Thoracic aorta (tissue), 2 donors: ENCODE results near the gene SDS. TPM values are rescaled to one million over a fixed set of nuclear protein-coding genes. Genes with fewer than 3 reads are reported as not detected.

Experiments
- ATAC-seq: fragments of 150-250 bp; one replicate; pipeline ENCODE4 v1.8.0; 2017; ENCODE audit warnings: low read depth; ENCODE audit not compliant: insufficient number of reproducible peaks, low FRiP score
- DNase-seq: peaks from one replicate; pipeline ENCODE4 v3.0.0-alpha.2; 2020; ENCODE audit warnings: low spot score
- H3K27ac ChIP-seq, 2 donors: fragments of 200-600 bp; sonication (generic); 1 replicate in 1 of 2; 2 replicates in 1 of 2; pipeline ENCODE4 v1.5.1; 2016; ENCODE audit warnings: mild to moderate bottlenecking in 2 of 2, moderate library complexity in 2 of 2
- H3K27me3 ChIP-seq: fragments of 200-600 bp; sonication (generic); replicated peaks from 2 replicates; pipeline ENCODE4 v1.6.0; 2016; ENCODE audit warnings: mild to moderate bottlenecking; ENCODE audit not compliant: insufficient read depth
- H3K36me3 ChIP-seq: fragments of 200-600 bp; sonication (generic); one replicate; pipeline ENCODE4 v1.5.1; 2016
- H3K4me1 ChIP-seq, 2 donors: fragments of 200-600 bp; sonication (generic); 1 replicate in 1 of 2; 2 replicates in 1 of 2; pipeline versions ENCODE4 v1.5.1 to v1.6.0; 2016; ENCODE audit warnings: low read depth in 2 of 2, mild to moderate bottlenecking in 1 of 2; ENCODE audit not compliant: control insufficient read depth in 1 of 2
- H3K4me3 ChIP-seq: fragments of 200-600 bp; sonication (generic); 2 replicates; pipeline ENCODE4 v1.5.1; 2016; ENCODE audit warnings: mild to moderate bottlenecking
- H3K9me3 ChIP-seq: fragments of 200-600 bp; sonication (generic); 2 replicates; pipeline ENCODE4 v1.5.1; 2016
- total RNA-seq, 2 donors: library from RNA; depleted of rRNA; stranded (reverse); fragments of >200 nt; gene quantifications; one replicate each; pipeline versions ENCODE4 v1.1.0 to v1.2.3, GENCODE V29; 2016
- TF ChIP-seq, protein P1 (sequence below): fragments of 200-600 bp; sonication (generic); IDR thresholded peaks from one replicate; pipeline ENCODE4 v1.5.1; 2019; ENCODE audit warnings: antibody characterized with exemption

The SDS gene
- total RNA-seq, 2 donors from 2014 or later: 5.9 TPM; not detected in 1

DNA sequence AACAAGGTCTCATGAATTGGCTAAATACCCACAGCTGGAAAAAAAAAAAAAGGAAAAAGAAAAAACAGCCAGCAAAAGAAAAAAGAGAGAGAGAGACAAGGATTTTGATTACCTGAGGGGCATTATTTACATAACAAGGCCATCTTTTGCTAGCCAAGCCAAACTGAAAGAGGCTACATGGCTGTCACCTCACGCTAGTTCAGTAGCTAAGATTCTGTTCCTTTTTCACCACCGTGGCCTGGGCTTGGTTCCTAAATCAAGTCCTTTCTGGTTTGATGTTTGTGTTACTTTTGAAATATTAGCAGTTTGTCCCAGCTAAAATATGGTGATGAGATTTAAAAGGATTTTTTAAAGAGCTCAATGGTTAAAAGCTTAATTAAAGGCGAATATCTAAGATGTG, 2.0 kb upstream of the SDS start:
- no peaks in the 10 kb centered on the region for H3K27me3 ChIP-seq
- ATAC-seq (no peak), DNase-seq (no peak)
- no peak overlapping the region for H3K27ac ChIP-seq
- H3K4me3 ChIP-seq: no peak overlapping the region
- peaks cover 0 to 12% of the 10 kb centered on the region in 2 donors for H3K4me1 ChIP-seq
- no peaks in the 10 kb centered on the region for H3K9me3 ChIP-seq
- H3K36me3 ChIP-seq: no peaks in the 10 kb centered on the region
- TF ChIP-seq, protein P1, sequence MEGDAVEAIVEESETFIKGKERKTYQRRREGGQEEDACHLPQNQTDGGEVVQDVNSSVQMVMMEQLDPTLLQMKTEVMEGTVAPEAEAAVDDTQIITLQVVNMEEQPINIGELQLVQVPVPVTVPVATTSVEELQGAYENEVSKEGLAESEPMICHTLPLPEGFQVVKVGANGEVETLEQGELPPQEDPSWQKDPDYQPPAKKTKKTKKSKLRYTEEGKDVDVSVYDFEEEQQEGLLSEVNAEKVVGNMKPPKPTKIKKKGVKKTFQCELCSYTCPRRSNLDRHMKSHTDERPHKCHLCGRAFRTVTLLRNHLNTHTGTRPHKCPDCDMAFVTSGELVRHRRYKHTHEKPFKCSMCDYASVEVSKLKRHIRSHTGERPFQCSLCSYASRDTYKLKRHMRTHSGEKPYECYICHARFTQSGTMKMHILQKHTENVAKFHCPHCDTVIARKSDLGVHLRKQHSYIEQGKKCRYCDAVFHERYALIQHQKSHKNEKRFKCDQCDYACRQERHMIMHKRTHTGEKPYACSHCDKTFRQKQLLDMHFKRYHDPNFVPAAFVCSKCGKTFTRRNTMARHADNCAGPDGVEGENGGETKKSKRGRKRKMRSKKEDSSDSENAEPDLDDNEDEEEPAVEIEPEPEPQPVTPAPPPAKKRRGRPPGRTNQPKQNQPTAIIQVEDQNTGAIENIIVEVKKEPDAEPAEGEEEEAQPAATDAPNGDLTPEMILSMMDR: no peak

DNA sequence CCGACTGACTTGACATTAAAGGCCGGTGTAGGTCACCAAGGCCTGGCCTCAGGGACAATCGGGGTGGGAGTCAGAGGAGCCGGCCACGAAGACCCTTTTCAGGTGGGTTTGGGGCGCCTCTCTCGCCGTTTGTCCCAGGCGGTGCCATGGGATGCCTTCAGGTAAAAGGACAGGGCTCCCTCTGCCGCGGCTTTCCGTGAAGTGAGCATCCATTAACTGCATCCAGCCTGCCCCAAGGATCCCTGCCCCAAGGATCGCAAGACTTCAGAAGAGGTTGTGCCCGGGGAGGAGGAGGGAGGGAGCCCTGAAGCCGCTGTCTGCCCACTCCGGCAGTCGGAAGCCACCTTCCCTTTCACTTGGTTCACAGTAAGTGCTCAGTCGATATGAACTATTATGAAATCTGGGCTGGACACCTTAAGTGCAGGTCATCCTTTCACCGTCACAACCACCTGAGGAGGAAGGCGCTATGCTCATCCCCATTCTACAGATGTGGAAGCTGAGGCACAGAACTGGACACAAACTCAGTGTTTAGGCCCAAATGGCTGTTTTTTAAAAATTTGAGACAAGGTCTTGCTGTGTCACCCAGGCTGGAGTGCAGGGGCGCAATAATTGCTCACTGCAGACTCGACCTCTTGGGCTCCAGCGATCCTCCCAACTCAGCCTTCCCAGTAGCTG, 964 bp downstream of the SDS start:
- no peaks in the 10 kb centered on the region for H3K27me3 ChIP-seq
- no peak overlapping the region for H3K27ac ChIP-seq
- DNase-seq (no peak), ATAC-seq (no peak)
- H3K9me3 ChIP-seq: no peaks in the 10 kb centered on the region
- peaks cover 0 to 4% of the 10 kb centered on the region in 2 donors for H3K4me1 ChIP-seq
- no peaks in the 10 kb centered on the region for H3K36me3 ChIP-seq
- TF ChIP-seq, protein P1: no peak
- H3K4me3 ChIP-seq: no peak overlapping the region

DNA sequence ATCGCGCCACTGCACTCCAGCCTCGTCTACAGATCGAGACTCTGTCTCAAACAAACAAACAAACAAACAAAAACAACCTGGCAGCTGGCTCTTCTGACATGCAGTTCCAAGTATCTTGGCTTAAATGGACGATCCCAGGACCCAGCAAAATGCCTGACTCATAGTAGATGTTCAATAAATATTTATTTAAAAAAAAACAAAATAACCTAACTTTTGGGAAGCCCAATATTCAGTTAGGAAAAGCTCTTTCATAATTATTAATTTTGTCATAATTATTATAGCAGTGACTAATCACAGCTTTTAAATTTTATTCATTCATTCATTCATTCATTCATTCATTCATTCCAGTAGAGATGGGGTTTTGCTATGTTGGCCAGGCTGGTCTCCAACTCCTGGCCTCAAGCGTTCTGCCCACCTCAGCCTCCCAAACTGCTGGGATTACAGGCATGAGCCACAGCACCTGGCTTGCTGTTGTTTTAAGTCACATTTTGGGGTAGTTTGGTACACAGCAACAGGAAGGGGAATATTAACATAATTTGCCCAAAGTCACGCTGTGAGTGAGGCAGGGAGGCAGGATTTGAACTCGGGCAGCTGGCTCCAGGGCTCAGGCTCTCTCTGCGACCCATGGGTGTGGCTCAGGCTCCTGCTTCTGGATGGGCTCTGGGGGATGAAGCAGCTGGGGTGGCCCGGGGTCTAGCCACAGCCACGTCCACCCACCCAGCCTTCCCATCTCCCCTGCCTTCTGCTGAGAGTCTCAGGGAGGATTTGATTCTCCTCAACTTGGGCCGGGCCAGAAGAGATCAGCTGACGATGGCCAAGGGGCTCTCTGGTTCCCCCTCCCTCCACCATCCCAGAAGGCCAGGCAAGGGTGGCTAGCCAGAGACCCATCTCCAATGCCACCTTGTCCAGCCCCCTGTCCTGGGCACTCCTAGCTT, 2.4 kb downstream of the SDS start:
- Histone ChIP-seq H3K36me3 (no peaks in the 10 kb centered on the region), H3K27ac (no peak overlapping the region), H3K9me3 (no peaks in the 10 kb centered on the region), H3K4me3 (no peak overlapping the region), H3K27me3 (no peaks in the 10 kb centered on the region), H3K4me1 (no peaks in the 10 kb centered on the region)
- no peak for ATAC-seq
- DNase-seq: no peak
- TF ChIP-seq, protein P1: no peak

DNA sequence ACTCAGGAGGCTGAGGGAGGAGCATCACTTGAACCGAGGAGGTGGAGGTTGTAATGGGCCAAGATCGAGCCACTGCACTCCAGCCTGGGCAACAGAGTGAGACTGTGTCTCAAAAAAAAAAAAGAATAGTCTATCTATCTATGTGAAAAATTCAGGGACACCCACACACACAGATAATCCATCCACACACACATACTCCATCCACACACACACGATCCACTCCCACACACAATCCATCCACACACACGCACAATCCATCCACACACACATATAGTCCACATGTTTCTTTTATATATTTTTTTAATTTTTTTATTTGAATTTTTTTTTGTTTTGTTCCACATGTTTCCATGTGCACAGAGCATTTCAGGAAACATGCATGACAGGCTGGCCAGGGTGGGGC, 3.3 kb downstream of the SDS start:
- ATAC-seq (no peak), DNase-seq (no peak)
- Histone ChIP-seq H3K4me1 (no peaks in the 10 kb centered on the region), H3K36me3 (no peaks in the 10 kb centered on the region), H3K27me3 (no peaks in the 10 kb centered on the region), H3K4me3 (no peak overlapping the region), H3K9me3 (no peaks in the 10 kb centered on the region), H3K27ac (no peak overlapping the region)
- TF ChIP-seq, protein P1: no peak

DNA sequence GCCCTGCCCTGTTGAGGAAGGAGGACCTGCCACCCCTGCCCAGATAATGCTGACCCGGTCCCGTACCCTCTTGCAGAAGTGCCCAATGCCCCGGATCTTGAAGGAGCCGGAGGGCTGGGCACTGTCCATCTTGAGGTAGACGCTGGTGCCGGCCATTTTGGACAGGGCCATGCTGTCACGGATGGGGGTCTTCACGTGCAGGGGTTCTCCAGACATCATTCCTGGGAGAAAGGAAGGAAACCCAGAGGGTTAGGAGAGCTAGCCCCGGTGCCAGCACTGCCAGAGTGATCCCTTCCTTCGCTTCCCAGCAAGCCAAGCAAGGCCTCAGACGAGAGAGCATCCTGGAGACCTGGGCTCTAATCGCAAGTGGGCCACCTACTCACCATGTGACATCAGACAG, 4.2 kb downstream of the SDS start:
- ATAC-seq: no peak
- Histone ChIP-seq H3K27me3 (no peaks in the 10 kb centered on the region), H3K27ac (no peak overlapping the region), H3K4me1 (no peaks in the 10 kb centered on the region), H3K9me3 (no peaks in the 10 kb centered on the region), H3K4me3 (no peak overlapping the region), H3K36me3 (no peaks in the 10 kb centered on the region)
- no peak for DNase-seq
- TF ChIP-seq, protein P1: no peak
